Measurements from ENCODE around the gene FARSB. TPM values are rescaled to one million over a fixed set of nuclear protein-coding genes. Genes with fewer than 3 reads are reported as not detected.
"Not testable (repeated sequence)": the region's sequence is repeated elsewhere in the genome, so short reads cannot be mapped to it uniquely, and the experiment has no call there.

Gene FARSB
- 10 to 100 TPM; 19.2 to 27.3 TPM for total RNA-seq
- long read RNA-seq, transcript FARSB-201 (17 exons, 3,369 nt) = major isoform, 60 of 69 reads
- long read RNA-seq, partial matches to known transcripts = 4 of 69 reads
- long read RNA-seq, other reads (novel, unspliced or antisense) = 5 of 69 reads

- intact Hi-C loops (cut with DNase I, micrococcal nuclease) = no loop called here
- ATAC-seq (peak; percentile 87), DNase-seq (peak; percentile 96 to 97)
These were observed at the start of gene FARSB for GRCh38 chr2:222655787-222656525. Gene FARSB (minus strand): TSS chr2:222656092. CDS start chr2:222656073, 19 bp downstream.

DNA sequence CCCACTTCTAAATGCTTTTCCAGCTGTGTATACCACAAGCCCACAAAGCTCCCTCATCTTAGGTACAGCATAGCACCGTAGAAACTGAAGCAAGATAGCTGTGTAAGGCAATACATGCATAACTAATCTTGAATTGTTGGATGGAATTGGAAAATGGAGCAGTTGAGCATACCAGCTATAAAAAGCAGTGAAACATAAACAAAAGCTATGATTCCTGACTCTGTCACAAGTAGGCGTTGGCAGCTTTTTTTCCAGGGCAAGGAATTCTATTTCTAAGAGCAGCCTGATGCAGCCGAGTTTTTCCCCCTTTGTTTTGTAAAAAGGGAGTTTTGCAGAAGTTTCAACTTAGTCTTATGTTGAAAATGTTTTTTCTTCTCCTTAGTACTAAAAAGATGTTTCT is 48.0 kb upstream of the FARSB start:
- ATAC-seq (peak; percentile 63), DNase-seq (no peak)
- intact Hi-C loops (cut with DNase I, micrococcal nuclease) = loop anchor here in 1 of 2 donors (10.0 kb wide), 1 partner anchor 91 kb away; no protein-coding TSS in a partner anchor

DNA sequence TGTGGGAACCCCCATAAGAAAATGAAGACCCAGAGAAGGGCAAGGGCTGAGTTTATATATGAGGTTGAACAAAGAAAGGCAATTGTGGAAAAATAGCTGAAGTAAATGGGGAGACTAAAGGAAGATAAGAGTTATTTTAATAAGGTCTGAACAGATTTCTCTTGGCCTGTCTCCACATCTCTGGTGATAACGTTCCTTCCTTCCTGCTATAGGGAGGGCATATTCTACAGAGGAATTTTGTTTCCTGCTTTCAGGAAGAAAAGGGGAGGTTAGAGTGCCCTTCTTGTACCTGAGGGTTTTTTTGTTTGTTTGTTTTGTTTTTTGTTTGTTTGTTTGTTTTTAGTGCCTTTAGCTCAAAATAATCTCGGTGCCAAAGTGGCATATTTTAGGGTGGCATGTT is 47.2 kb upstream of the FARSB start:
- intact Hi-C loops (cut with DNase I, micrococcal nuclease) = loop anchor here in 1 of 2 donors (10.0 kb wide), 1 partner anchor 92 kb away; no protein-coding TSS in a partner anchor
- DNase-seq (no peak), ATAC-seq (peak; percentile 73)

GRCh38 chr2:222701721-222702131 is 45.8 kb upstream of the FARSB start:
- DNase-seq (no peak), ATAC-seq (no peak)
- intact Hi-C loops (cut with DNase I, micrococcal nuclease) = loop anchor here in 1 of 2 donors (10.0 kb wide), 1 partner anchor 93 kb away; no protein-coding TSS in a partner anchor

DNA sequence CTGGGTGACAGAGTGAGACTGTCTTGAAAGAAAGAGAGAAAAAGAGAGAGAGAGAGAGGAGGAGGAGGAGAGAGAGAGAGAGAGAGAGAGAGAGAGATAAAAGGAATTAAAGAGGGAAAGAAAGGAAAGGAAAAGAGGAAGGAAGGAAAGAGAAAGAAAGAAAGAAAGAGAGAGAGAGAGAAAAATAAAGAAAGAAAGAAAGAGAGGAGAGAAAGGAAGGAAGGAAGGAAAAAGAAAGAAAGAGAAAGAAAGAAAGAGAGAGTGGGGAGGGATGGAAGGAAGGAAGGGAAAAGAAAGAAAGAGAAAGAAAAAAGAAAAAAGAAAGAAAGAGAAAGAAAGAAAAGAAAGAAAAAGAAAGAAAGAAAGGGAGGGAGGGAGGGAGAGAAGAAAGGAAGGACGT is 45.3 kb upstream of the FARSB start:
- intact Hi-C loops (cut with DNase I, micrococcal nuclease) = loop anchor here in 1 of 2 donors (10.0 kb wide), 1 partner anchor 94 kb away; no protein-coding TSS in a partner anchor
- DNase-seq (no peak), ATAC-seq (no peak)

DNA sequence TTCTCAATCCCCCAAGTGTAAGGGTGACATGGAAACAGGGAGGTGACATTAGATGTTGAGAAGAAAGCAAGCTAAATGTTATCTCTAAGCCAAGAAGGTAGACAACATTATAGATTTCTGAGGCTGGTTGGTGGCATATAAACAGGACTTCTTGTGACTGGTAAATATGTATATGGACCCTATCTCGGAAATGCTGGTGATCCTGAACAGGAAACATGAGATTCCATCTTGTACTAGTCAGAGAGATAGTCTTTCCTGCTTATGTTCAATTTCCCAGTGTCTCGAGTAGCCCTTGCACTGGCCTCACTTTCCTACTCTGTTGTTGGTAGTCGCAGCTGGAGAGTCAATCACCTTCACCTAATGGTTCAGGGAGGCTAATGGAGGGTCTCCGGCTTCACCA is 42.4 kb upstream of the FARSB start:
- no peak for ATAC-seq
- DNase-seq = no peak
- intact Hi-C loops (cut with DNase I, micrococcal nuclease) = no loop called here

DNA sequence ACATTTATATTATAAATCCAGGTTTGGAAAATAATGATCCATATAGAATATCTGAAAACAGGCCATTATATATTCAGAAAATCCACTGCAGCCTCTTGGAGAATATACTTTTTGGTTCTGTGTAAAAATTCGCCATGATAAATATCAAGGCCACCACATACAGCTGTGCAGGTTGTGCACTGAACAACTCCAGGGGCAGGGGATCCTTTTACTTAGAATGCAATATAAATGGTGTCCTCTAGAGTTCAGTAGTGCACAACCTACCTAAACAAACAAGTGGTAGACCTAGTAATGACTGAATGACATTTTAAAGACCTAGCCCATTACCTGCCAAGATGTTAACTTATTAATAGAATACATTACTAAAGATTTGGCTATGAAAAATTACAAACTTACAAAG is 37.9 kb upstream of the FARSB start:
- DNase-seq (no peak), ATAC-seq (peak; percentile 76)
- intact Hi-C loops (cut with DNase I, micrococcal nuclease) = no loop called here

GRCh38 chr2:222693413-222693812 is 37.5 kb upstream of the FARSB start:
- DNase-seq; intact Hi-C loops (cut with DNase I, micrococcal nuclease); ATAC-seq: not testable (repeated sequence)

DNA sequence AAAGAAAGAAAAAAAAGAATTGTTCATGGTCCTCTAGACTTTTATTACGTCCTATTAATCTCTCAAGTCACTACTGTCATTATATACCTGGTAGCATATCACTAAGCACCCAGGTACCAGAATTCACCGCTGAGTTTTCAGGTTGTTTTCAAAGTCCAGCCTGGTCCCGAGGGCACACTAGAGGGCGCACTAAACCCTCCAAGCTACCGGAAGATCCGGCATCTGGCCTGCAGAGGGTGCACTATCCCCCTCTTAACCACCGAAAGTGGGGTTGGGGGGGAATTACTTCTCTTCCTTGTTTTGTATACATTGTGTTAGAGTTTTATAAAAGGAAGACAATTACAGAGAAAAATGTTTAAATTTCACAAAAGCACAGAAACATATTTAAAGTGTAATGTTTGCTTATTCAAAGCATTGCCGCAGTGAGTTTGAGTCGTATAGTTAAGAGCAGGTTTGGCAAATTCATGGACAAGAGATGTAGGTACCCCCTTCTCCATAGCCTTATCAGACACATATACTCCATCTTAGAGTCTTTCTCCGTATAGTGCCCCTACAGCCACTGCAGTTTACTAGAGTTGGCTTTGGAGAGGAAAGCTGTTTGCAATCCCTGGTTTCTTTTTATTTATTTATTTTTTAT is 34.8 kb upstream of the FARSB start:
- DNase-seq (peak; percentile 53 to 86), ATAC-seq (peak; percentile 97)
- intact Hi-C loops (cut with DNase I, micrococcal nuclease) = no loop called here

DNA sequence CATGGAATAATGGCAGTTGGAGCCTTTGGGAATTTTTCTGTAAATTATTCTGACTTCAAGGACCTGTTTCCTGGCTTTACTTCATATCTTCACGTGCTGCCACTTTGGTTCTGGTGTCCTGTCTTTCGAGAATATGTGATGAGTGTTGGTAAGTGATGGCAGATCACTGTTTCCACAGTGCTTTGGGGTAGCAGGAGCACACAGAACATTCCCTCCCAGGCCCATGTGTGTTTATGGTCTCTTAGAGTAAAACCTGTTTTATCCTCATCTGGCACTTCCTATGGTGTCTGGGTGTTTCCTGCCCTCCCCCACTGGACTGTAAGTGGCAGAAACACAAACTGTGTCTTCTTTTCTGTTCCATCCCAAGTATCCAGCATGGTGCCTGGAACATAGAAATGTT is 33.4 kb upstream of the FARSB start:
- DNase-seq = no peak
- no peak for ATAC-seq
- intact Hi-C loops (cut with DNase I, micrococcal nuclease) = no loop called here

- ATAC-seq = no peak
- intact Hi-C loops (cut with DNase I, micrococcal nuclease) = no loop called here
- no peak for DNase-seq
These were observed 33.0 kb upstream of the FARSB start for GRCh38 chr2:222688917-222689316.

GRCh38 chr2:222686086-222686750 is 30.3 kb upstream of the FARSB start:
- intact Hi-C loops (cut with DNase I, micrococcal nuclease) = no loop called here
- DNase-seq (no peak), ATAC-seq (no peak)

- ATAC-seq = no peak
- intact Hi-C loops (cut with DNase I, micrococcal nuclease) = no loop called here
- no peak for DNase-seq
These were observed 27.9 kb upstream of the FARSB start for GRCh38 chr2:222683805-222684204.

DNA sequence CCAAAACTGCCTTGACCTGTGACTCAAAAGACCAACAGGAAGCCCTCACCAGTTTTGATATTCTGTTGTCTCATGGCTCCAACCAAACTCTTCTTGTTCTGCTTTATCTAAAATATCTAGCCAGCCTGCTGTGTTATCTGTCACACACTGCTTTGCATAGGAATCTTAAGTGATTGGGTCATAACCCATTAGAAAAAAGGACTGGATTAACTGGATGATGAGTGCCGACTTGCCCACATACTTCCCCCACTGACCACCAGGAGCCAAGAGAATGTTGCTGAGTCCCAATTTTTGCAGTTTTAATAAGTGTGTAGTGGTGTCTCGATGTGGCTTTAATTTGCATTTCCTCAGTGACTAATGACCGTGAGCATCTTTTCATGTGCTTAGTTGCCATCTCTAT is 22.1 kb upstream of the FARSB start:
- intact Hi-C loops (cut with DNase I, micrococcal nuclease) = no loop called here
- ATAC-seq = no peak
- no peak for DNase-seq

DNA sequence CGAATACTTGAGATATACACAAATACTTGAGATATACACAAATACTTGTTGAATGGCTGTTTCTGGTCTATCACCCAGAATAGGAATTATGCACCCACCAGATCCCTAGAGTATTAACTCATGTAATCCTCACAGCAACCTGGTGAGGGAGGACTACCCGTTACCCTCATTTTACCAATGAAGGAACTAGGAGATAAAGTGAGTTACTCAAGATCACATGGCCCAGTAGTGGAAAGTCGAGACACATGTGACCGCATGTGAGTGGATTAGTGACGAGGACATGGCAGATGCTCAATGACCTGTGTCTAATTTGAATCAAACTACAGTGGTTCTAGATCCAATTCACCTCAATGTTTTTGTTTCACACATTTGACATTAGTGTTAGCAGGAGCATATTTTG is 18.0 kb upstream of the FARSB start:
- intact Hi-C loops (cut with DNase I, micrococcal nuclease) = no loop called here
- no peak for ATAC-seq
- DNase-seq = no peak

GRCh38 chr2:222673273-222673672 is 17.4 kb upstream of the FARSB start:
- DNase-seq (no peak), ATAC-seq (no peak)
- intact Hi-C loops (cut with DNase I, micrococcal nuclease) = no loop called here

DNA sequence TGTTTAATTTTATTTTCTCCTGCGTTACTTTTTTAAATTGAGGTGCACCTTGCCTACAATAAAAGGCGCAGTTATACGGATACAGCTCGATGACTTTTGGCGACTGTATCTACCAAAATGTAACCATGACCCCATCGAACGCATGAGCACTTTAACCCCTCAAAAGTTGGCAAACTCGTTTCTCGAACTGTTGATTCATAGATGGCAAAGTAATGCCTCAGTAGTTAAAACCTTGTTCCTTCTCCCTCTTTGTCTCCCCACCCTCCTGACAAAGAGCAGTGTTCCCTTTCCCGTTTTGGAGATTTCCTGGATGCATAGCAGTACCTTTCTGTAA is 16.1 kb upstream of the FARSB start:
- DNase-seq (no peak), ATAC-seq (peak; percentile 19)
- intact Hi-C loops (cut with DNase I, micrococcal nuclease) = no loop called here

DNA sequence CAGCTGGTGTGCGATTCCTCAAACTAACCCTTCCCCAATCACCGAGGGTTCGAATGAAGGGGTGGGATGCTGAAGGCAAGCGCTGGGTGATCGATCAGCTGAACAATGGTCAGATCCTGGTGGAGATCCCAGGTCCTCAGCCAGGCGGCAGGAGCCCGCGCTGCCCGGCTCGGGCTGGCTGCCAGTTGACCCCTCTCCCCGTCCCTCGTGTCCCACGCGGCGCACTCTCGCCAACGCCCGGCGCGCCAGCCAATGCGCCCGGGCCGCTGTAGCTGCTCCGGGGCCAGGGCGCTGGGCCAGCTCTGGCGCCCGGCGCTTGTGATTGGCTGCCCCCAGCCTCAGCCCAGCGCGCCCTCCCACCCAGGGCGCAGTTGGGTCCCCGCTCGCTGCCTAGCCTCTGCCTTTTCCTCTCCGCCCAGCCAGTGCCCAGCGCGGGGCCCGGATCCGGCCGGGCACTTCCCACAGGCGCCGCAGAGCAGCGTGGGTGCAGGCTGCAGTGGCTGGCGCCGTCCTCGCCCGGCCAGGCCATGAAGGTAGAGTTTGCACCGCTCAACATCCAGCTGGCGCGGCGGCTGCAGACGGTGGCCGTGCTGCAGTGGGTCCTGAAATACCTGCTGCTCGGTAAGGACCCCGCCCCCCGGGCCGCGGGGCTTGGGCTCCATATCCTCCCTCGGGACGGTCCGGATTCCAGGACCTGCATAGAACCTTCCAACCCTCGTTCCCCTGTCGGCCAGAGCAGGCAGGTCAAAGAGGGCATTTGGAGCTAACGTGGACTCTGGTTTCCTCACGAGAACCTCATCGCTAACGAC is 15.6 kb upstream of the FARSB start, which contains the start of gene MOGAT1:
TSS of gene MOGAT1 (plus strand) at position 400 of the 809 bp plus-strand sequence. CDS start at position 528, 128 bp downstream.
- peak; percentile 86 for ATAC-seq
- DNase-seq = peak; percentile 30 to 49
- intact Hi-C loops (cut with DNase I, micrococcal nuclease) = no loop called here

Data from left colon (tissue), 2 donors.